Stimulated activated naive CD8-positive, alpha-beta T cell treated with anti-CD3 and anti-CD28 coated beads, Interleukin-15, amount 100 ng/mL, for 72 hours (primary cell): ENCODE data around the gene ENTHD1.

Source experiments
- ATAC-seq: fragments of 150-1000 bp; cut with Tn5 transposase; 2 replicates; pipeline ENCODE4 v1.10.0; 2021; ENCODE audit warnings: mild to moderate bottlenecking, moderate library complexity
- DNase-seq, 2 donors: peaks; one replicate each; pipeline ENCODE4 v3.0.0; 2021 to 2022
- H3K27ac Mint-ChIP-seq, 2 donors: one replicate each; pipeline ENCODE4 v1.8.0; 2022; ENCODE audit warnings: mild to moderate bottlenecking in 2 of 2, mixed read lengths in 2 of 2, moderate library complexity in 2 of 2
- H3K27me3 Mint-ChIP-seq: one replicate; pipeline ENCODE4 v1.8.0; 2022; ENCODE audit warnings: mixed read lengths
- H3K4me1 Mint-ChIP-seq: one replicate; pipeline ENCODE4 v1.8.0; 2022; ENCODE audit warnings: mild to moderate bottlenecking, mixed read lengths
- H3K4me3 Mint-ChIP-seq, 2 donors: one replicate each; pipeline ENCODE4 v1.8.0; 2022; ENCODE audit warnings: mild to moderate bottlenecking in 2 of 2, mixed read lengths in 2 of 2, moderate library complexity in 1 of 2
- H3K9me3 Mint-ChIP-seq, 2 donors: one replicate each; pipeline ENCODE4 v1.8.0; 2022; ENCODE audit warnings: mixed read lengths in 2 of 2

Gene ENTHD1

GRCh38 chr22:39731881-39732555, 161.5 kb downstream of the ENTHD1 start:
- Mint-ChIP-seq H3K4me1 (no peaks in the 10 kb centered on the region), H3K9me3 (no peaks in the 10 kb centered on the region), H3K27ac (no peak overlapping the region), H3K4me3 (no peak overlapping the region), H3K27me3 (peaks cover 16% of the 10 kb centered on the region)
- ATAC-seq (no peak), DNase-seq (no peak)

GRCh38 chr22:39731481-39731880, 162.1 kb downstream of the ENTHD1 start:
- ATAC-seq (no peak), DNase-seq (no peak)
- Mint-ChIP-seq H3K27me3 (peaks cover 17% of the 10 kb centered on the region), H3K4me3 (no peak overlapping the region), H3K9me3 (no peaks in the 10 kb centered on the region), H3K4me1 (no peaks in the 10 kb centered on the region), H3K27ac (no peak overlapping the region)

DNA sequence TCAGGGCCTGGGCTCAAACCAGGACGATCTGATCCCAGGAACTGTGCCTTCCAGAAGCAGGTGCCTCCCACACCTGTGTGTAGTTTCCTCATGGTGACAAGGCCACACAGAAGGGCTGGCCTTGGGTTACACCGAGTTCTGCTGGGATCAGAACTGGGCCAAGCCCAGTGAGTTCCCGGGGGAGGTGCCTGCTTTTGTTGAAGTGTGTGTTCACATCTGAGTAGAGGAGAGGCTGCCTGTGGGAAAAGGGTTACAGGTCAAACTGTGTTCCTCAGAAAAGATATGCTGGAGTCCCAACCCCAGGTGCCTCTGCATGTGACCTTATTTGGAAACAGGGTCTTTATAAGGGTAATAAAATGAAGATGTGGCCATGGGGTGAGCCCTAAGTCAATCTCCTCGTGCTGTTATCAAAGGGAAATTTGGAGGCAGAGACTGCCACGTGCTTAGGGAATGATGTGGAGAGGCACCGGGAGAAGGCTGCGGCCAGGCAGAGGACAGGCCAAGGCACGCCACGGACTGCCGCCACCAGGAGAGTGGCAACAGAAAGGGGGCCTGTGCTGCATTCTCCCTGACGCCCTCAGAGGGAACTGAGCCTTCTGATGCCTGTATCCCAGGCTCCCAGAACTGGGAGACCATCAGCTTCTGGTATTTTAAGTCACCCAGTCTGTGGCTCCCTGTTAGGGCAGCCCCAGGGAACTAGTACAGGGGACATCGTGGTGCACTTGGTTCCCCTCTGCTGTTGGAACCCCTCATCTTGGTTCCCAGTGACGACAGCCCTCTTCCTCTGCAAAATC, 164.2 kb downstream of the ENTHD1 start:
- H3K27ac Mint-ChIP-seq, result peak overlapping the region in 1 of 2 donors; percentile 23
- peaks cover 8% of the 10 kb centered on the region for H3K27me3 Mint-ChIP-seq
- H3K4me3 Mint-ChIP-seq, result no peak overlapping the region
- H3K9me3 Mint-ChIP-seq, result no peaks in the 10 kb centered on the region
- ATAC-seq, result no peak
- no peak for DNase-seq
- H3K4me1 Mint-ChIP-seq, result no peaks in the 10 kb centered on the region

DNA sequence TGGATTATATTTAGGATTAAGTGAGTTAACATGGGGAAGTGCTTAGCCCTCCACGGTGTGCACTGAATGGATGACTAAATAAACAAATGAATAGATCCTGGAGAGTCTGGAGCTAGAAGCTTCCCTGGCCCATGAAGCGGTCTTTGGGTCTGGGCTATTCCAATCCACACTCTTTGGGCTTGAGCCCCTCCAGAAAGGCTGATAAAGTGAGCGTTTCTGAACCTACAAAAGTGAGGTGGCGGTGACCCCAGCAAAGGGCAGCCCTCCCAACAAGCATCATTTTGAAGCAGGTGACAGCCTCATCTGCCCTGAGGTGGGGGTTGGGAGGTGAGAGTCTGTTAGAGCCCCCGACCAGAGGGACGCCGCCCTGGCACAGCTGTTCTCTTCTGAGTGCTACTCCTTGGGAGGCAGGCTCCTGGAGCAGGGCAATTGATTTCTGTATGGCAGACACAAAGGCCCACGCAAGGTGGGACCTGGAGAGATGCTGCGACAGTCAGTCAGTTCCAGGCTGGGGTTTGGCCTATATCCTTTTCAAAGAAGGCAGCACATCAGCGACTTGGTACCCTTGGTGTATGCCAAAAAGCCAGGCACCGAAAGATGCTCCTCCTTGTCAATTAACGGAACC, 165.2 kb downstream of the ENTHD1 start:
- Mint-ChIP-seq H3K4me1 (no peaks in the 10 kb centered on the region), H3K9me3 (no peaks in the 10 kb centered on the region), H3K4me3 (no peak overlapping the region), H3K27ac (peak overlapping the region in 1 of 2 donors; percentile 35), H3K27me3 (peaks cover 8% of the 10 kb centered on the region)
- ATAC-seq, result no peak
- no peak for DNase-seq

DNA sequence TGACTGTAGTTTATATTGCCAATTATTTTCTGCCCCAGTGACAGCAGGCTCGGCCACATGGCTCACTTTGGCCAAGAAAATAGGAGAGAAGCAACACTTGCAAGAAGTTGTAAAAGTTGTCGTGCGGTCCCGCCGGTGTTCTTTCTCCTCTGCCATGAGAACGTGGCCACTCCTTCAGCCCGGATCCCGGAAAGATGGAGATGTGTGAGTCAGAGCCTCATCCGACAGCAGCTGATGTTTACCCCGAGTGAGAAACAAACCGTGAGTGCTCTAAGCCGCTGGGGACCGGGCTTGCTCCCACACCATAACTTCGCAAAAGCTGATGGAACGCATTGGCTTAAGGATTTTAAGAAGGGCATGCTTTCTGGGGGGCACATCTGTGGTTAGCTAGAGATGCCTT, 166.0 kb downstream of the ENTHD1 start:
- Mint-ChIP-seq H3K27ac (no peak overlapping the region), H3K4me3 (no peak overlapping the region), H3K9me3 (no peaks in the 10 kb centered on the region), H3K4me1 (no peaks in the 10 kb centered on the region), H3K27me3 (peaks cover 8% of the 10 kb centered on the region)
- ATAC-seq (no peak), DNase-seq (no peak)

DNA sequence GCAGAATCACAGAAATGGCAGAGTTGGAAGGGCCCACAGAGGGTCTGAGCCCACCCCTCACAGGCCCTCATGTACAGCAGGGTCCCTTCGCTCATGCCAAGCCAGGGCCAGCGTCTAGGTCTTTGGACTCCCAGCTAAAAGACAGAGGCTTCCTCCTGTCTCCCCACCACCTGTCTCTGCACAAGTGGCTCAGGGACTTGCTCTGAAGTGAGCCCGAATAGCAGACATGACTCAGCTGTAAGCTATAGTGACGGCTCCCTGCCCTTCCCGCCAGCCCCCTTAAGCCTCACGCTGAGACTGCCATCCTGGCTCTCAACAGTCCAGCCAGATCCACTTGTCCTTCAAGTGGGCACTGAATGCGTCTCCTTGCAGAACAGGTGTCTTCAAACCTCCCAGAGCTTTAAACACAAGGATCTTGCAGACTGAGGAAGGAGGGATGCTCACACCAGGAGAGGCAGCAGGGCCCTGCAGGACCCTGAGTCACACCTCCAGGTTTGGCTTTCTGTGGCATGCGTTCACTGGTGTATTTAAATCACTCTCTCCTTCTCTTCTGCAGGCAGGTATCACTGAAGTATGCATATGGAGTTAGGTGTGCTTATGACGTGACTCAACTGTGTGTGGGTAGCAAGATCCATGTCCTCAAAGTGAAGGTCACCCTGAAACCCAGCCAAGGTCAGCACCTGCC, 168.1 kb downstream of the ENTHD1 start:
- peaks cover 12% of the 10 kb centered on the region for H3K27me3 Mint-ChIP-seq
- H3K4me3 Mint-ChIP-seq, result no peak overlapping the region
- ATAC-seq (no peak), DNase-seq (no peak)
- no peak overlapping the region for H3K27ac Mint-ChIP-seq
- H3K4me1 Mint-ChIP-seq, result no peaks in the 10 kb centered on the region
- H3K9me3 Mint-ChIP-seq, result no peaks in the 10 kb centered on the region

DNA sequence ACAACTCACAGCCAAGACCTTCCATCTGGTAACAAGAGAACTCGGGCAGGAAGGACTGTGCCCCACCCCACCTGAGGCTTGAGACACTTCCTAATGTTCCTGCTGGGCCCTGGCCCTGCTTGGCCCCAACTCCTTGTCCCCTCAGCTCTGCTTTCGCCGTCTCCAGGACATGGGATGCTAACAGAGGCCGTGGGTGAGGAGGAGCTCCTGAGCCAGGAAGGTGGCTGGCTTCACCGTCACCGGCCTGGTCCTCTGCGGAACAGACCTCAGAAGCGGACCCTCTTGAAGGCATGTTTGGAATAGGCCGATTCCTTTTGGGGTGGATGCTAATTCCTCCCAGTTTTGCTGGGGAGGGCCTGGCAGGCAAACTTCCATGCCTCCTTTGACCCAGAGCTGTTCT, 168.7 kb downstream of the ENTHD1 start:
- no peaks in the 10 kb centered on the region for H3K4me1 Mint-ChIP-seq
- no peak overlapping the region for H3K27ac Mint-ChIP-seq
- no peak for ATAC-seq
- no peak for DNase-seq
- no peak overlapping the region for H3K4me3 Mint-ChIP-seq
- H3K27me3 Mint-ChIP-seq, result peaks cover 17% of the 10 kb centered on the region
- H3K9me3 Mint-ChIP-seq, result no peaks in the 10 kb centered on the region

DNA sequence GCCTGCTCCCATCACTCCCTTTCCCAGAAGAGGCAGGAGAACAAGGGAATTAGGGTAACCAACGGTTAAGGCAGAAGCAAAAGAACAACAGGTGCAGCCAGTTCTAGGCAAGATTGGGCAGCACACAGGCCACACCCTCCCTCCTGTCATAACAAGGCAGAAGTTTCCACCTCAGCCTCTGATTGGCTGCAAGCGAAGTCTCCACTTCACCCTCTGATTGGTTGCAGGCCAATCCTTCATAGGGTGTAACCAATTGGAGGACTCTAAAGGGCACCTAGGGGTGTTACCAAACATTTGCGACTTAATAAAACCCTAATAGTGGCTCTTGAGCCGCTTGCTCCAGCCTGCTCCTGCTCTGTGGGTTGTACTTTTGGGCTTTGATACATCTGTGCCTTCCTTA, 169.2 kb downstream of the ENTHD1 start:
- no peak for ATAC-seq
- H3K4me1 Mint-ChIP-seq, result peaks cover 4% of the 10 kb centered on the region
- no peak overlapping the region for H3K27ac Mint-ChIP-seq
- peaks cover 17% of the 10 kb centered on the region for H3K27me3 Mint-ChIP-seq
- H3K9me3 Mint-ChIP-seq, result no peaks in the 10 kb centered on the region
- DNase-seq, result no peak
- H3K4me3 Mint-ChIP-seq, result no peak overlapping the region

- no peak for ATAC-seq
- Mint-ChIP-seq H3K4me1 (peaks cover 7% of the 10 kb centered on the region), H3K27ac (no peak overlapping the region), H3K9me3 (no peaks in the 10 kb centered on the region), H3K4me3 (no peak overlapping the region), H3K27me3 (peaks cover 17% of the 10 kb centered on the region)
- DNase-seq, result no peak
Measured at GRCh38 chr22:39723899-39724351, 169.6 kb downstream of the ENTHD1 start.

DNA sequence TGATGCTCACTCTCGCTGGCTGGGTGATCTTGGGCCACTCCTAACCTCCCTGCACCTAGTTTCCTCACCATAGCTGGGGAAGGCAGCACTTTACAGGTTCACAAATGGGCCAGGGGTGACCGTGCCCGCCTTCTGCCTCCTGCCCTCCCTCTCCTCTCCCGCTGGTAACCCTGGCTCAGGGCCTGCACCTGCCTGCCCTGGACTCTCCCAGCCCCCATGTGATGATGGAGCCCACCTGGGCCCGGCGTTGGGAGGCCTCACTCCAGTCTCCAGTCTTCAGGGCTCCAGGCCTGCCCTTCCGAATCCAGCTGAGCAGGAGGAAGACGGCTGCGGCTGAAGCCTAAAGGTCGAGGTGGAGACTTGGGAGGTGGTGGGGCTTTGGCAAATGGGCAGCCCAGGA, 170.1 kb downstream of the ENTHD1 start:
- no peaks in the 10 kb centered on the region for H3K9me3 Mint-ChIP-seq

GRCh38 chr22:39722501-39722900, 171.1 kb downstream of the ENTHD1 start:
- no peak for ATAC-seq
- DNase-seq, result no peak
- H3K27ac Mint-ChIP-seq, result no peak overlapping the region
- peaks cover 14% of the 10 kb centered on the region for H3K27me3 Mint-ChIP-seq
- no peaks in the 10 kb centered on the region for H3K9me3 Mint-ChIP-seq
- H3K4me1 Mint-ChIP-seq, result peaks cover 7% of the 10 kb centered on the region
- H3K4me3 Mint-ChIP-seq, result no peak overlapping the region

More for the DNA sequence above, 170.1 kb downstream of the ENTHD1 start:
- Mint-ChIP-seq H3K4me1 (peaks cover 7% of the 10 kb centered on the region), H3K27ac (peak overlapping the region in 1 of 2 donors; percentile 30), H3K4me3 (no peak overlapping the region), H3K27me3 (peaks cover 17% of the 10 kb centered on the region)
- no peak for ATAC-seq
- DNase-seq, result no peak

- Mint-ChIP-seq H3K27me3 (peaks cover 9% of the 10 kb centered on the region), H3K4me1 (peaks cover 7% of the 10 kb centered on the region), H3K9me3 (no peaks in the 10 kb centered on the region), H3K27ac (peak overlapping the region in 1 of 2 donors; percentile 30), H3K4me3 (no peak overlapping the region)
- ATAC-seq (no peak), DNase-seq (no peak)
Measured at GRCh38 chr22:39722032-39722325, 171.6 kb downstream of the ENTHD1 start.

DNA sequence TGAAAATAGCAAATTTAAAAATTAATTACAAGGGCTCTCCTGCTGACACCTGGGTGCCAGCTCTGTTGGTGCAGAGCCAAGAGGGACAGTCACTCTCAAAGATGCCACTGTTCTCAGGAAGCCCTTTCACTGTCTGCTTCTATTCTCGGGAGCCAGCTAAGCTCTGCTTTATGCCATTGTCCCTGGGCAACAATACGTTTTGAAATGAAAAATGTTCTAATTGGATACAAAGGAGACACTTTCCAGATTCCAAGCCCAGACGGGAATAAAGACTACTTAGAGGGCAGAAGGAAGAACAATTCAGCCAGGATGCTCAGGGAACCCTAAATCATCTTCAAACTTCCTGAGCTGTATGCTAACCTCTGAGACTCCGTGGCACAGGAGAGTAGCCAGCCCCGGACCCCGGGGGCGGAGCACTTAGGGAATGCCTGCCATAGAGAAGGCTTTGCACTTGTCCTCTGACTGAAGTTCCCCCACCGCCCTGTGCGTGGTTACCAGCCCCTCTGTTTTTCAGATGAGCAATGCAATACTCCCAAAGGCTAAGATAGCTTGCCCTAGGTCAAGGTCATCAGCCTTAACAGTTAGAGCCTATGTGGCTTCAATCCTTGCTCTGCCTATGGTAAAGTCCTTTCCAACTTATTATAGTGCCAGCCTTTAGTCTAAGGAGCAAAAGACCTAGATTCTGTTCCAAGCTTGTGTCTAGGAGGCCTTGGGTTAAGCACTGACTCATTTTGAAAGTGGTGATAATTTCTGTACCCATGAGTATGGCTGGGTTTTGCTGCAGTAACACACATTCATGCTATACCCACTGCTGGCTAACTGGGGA, 172.1 kb downstream of the ENTHD1 start:
- Mint-ChIP-seq H3K27ac (no peak overlapping the region), H3K4me1 (peaks cover 7% of the 10 kb centered on the region), H3K27me3 (peaks cover 9% of the 10 kb centered on the region), H3K4me3 (no peak overlapping the region), H3K9me3 (no peaks in the 10 kb centered on the region)
- DNase-seq (no peak), ATAC-seq (peak; percentile 76)

- Mint-ChIP-seq H3K4me1 (peaks cover 7% of the 10 kb centered on the region), H3K4me3 (no peak overlapping the region), H3K27ac (no peak overlapping the region), H3K27me3 (peaks cover 9% of the 10 kb centered on the region), H3K9me3 (no peaks in the 10 kb centered on the region)
- ATAC-seq, result no peak
- no peak for DNase-seq
Measured at GRCh38 chr22:39719559-39720450, 173.8 kb downstream of the ENTHD1 start.
